Testis (tissue), 3 donors: ENCODE data around the gene SH3YL1. TPM values are rescaled to one million over a fixed set of nuclear protein-coding genes. Genes with fewer than 3 reads are reported as not detected.

ENCODE experiments used
- DNase-seq: peaks from one replicate; pipeline ENCODE4 v3.0.0-alpha.2; 2019
- H3K27ac ChIP-seq, 2 donors: fragments of 200-600 bp; sonication (generic); one replicate each; pipeline ENCODE4 v1.5.1; 2019
- H3K27me3 ChIP-seq: fragments of 200-600 bp; sonication (generic); one replicate; pipeline ENCODE4 v1.5.1; 2019
- H3K36me3 ChIP-seq: fragments of 200-600 bp; sonication (generic); one replicate; pipeline ENCODE4 v1.5.1; 2017; ENCODE audit warnings: low read depth; ENCODE audit errors: missing control alignments
- H3K4me1 ChIP-seq: fragments of 200-600 bp; sonication (generic); one replicate; pipeline ENCODE4 v1.5.1; 2019
- H3K4me3 ChIP-seq, 2 donors: fragments of 200-600 bp; sonication (generic); one replicate each; pipeline ENCODE4 v1.5.1; 2017 to 2019
- H3K9me3 ChIP-seq: fragments of 200-600 bp; sonication (generic); one replicate; pipeline ENCODE4 v1.5.1; 2017
- POLR2A ChIP-seq: fragments of 450-650 bp; IDR thresholded peaks from one replicate; pipeline ENCODE4 v1.6.1; 2017; ENCODE audit warnings: antibody characterized with exemption, mild to moderate bottlenecking, moderate library complexity
- WGBS, 2 donors: methylation state at CpG; one replicate each; pipeline ENCODE4 v1.1.5; 2018; 5-methylcytosine and 5-hydroxymethylcytosine counted together
- intact Hi-C: fragments of 100-400 bp; cut with DNase I; formaldehyde crosslinking; loops from one replicate; pipeline ENCODE4 v1.15.1; 2023; ENCODE audit warnings: low total_unique reads
- polyA plus RNA-seq: library from polyadenylated mRNA; stranded (reverse); fragments of 350-450 nt; fragmentation: Illumina TruSeq; extraction: RNeasy Lipid Tissue Mini Kit (QIAGEN cat#74804); gene quantifications from one replicate; pipeline ENCODE4 v1.2.3, GENCODE V29; 2014; ENCODE audit warnings: low read depth, low replicate concordance; ENCODE audit not compliant: insufficient read depth
- total RNA-seq, 2 donors: library from RNA; depleted of rRNA; stranded (reverse); fragments of >200 nt; gene quantifications; one replicate each; pipeline ENCODE4 v1.2.3, GENCODE V29; 2016
- TF ChIP-seq, protein P1 (sequence below), 3 experiments: fragments of 450-650 bp in 2 of 3; fragments of 200-600 bp in 1 of 3; sonication (generic) in 1 of 3; IDR thresholded peaks; one replicate each; pipeline ENCODE4 v1.5.1; 2016 to 2019; ENCODE audit warnings: antibody characterized with exemption in 3 of 3, mild to moderate bottlenecking in 2 of 3, moderate library complexity in 1 of 3

The SH3YL1 gene
- total and polyA plus RNA-seq, 3 donors from 2014 or later, result 55.0 to 92.3 (median 73.7) TPM

DNA sequence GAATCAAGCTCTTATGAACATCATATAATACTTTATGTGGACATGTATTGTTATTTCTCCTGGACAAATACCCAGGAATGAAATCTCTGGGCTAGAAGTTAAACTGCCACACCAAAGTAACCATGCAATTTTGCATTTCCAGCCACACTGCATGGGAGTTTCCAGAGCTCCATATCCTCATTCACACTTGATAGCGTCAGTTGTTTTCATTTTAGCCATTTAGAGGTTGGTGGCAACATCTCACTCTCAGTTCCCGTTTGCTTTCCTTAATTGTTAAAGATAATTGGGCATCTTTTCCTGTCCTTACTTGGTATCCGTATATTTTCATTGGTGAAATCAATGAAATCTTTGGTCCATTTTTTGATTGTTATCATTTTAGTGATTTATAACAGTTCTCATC lies 47.8 kb downstream of the SH3YL1 start:
- no peak overlapping the region for H3K27ac ChIP-seq
- 66 to 81% methylated on average over 3 of the region's 3 CpGs for WGBS, 2 donors
- intact Hi-C loops, result no loop called here
- no peaks in the 10 kb centered on the region for H3K4me1 ChIP-seq
- TF ChIP-seq, protein P1, sequence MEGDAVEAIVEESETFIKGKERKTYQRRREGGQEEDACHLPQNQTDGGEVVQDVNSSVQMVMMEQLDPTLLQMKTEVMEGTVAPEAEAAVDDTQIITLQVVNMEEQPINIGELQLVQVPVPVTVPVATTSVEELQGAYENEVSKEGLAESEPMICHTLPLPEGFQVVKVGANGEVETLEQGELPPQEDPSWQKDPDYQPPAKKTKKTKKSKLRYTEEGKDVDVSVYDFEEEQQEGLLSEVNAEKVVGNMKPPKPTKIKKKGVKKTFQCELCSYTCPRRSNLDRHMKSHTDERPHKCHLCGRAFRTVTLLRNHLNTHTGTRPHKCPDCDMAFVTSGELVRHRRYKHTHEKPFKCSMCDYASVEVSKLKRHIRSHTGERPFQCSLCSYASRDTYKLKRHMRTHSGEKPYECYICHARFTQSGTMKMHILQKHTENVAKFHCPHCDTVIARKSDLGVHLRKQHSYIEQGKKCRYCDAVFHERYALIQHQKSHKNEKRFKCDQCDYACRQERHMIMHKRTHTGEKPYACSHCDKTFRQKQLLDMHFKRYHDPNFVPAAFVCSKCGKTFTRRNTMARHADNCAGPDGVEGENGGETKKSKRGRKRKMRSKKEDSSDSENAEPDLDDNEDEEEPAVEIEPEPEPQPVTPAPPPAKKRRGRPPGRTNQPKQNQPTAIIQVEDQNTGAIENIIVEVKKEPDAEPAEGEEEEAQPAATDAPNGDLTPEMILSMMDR (IDR thresholded peaks at IDR 0.05), result no peak
- H3K27me3 ChIP-seq, result no peaks in the 10 kb centered on the region
- H3K4me3 ChIP-seq, result no peak overlapping the region
- no peak for DNase-seq
- H3K9me3 ChIP-seq, result no peaks in the 10 kb centered on the region
- H3K36me3 ChIP-seq, result peaks cover 5% of the 10 kb centered on the region

DNA sequence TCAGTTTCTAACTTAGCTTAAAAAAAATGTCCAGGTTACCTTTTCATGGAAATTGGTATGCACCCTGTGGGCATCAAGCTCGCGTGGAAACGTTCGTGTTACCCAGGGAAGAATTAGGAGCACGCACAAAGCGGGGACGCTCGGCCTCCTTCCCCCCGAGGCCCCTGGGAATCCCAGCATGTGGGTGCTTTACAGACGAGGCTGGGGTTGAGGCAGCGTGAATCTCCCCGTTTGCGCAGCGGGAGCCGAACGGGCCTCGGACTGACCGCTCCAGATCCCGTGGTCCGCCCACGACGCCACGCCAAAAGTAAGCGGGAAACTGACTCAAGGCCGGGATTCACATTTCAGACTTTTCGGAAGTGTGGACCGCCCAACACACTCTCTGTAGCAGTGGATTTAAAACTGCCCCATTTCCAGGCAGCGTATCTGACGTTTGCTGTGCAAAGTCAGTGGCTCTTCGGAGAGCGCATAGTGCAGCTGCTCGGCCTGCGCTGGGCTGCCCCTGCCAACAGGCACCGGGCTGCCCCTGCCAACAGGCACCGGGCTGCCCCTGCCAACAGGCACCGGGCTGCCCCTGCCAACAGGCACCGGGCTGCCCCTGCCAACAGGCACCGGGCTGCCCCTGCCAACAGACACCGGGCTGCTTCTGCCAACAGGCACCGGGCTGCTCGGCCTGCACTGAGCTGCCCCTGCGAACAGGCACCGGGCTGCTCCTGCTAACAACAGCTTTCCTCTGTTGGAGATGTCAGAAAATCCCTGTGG lies 49.7 kb downstream of the SH3YL1 start:
- Histone ChIP-seq H3K27ac (no peak overlapping the region), H3K36me3 (peaks cover 3% of the 10 kb centered on the region), H3K4me1 (no peaks in the 10 kb centered on the region), H3K9me3 (no peaks in the 10 kb centered on the region), H3K27me3 (no peaks in the 10 kb centered on the region), H3K4me3 (no peak overlapping the region)
- 61 to 77% methylated on average over 34 to 43 of the region's 43 CpGs for WGBS, 2 donors
- no peak for DNase-seq
- intact Hi-C loops, result no loop called here
- no peak for TF ChIP-seq POLR2A
- TF ChIP-seq, protein P1 (IDR thresholded peaks at IDR 0.05), result no peak

- no peak for DNase-seq
- Histone ChIP-seq H3K36me3 (no peaks in the 10 kb centered on the region), H3K4me1 (no peaks in the 10 kb centered on the region), H3K9me3 (no peaks in the 10 kb centered on the region), H3K27me3 (no peaks in the 10 kb centered on the region), H3K27ac (no peak overlapping the region), H3K4me3 (no peak overlapping the region)
- WGBS, 2 donors, result 90 to 92% methylated on average over 5 of the region's 5 CpGs
- TF ChIP-seq POLR2A, result no peak
- TF ChIP-seq, protein P1 (IDR thresholded peaks at IDR 0.05), result no peak
- intact Hi-C loops, result no loop called here
Measured at GRCh38 chr2:211486-212184, 52.2 kb downstream of the SH3YL1 start.

- WGBS, 2 donors, result 83 to 98% methylated on average over 4 of the region's 4 CpGs
- H3K4me3 ChIP-seq, result no peak overlapping the region
- no peaks in the 10 kb centered on the region for H3K4me1 ChIP-seq
- H3K9me3 ChIP-seq, result no peaks in the 10 kb centered on the region
- intact Hi-C loops, result no loop called here
- DNase-seq, result no peak
- no peaks in the 10 kb centered on the region for H3K27me3 ChIP-seq
- TF ChIP-seq POLR2A, result no peak
- TF ChIP-seq, protein P1 (IDR thresholded peaks at IDR 0.05), result no peak
- H3K36me3 ChIP-seq, result no peaks in the 10 kb centered on the region
- H3K27ac ChIP-seq, result no peak overlapping the region
Measured at GRCh38 chr2:210660-211059, 53.2 kb downstream of the SH3YL1 start.
